AG04450 (cell line): ENCODE data around the gene FBXO7. TPM values are rescaled to one million over a fixed set of nuclear protein-coding genes. Genes with fewer than 3 reads are reported as not detected.

Experiments used
- CTCF ChIA-PET: fragments of 300-600, 350-600 bp; formaldehyde crosslinking; extraction: SDS; loops from one replicate; lab custom pipeline; 2022; ENCODE audit warnings: antibody characterized with exemption, inconsistent platforms; lab: Charles Lee
- POLR2A ChIA-PET: fragments of 350-600 bp; formaldehyde crosslinking; extraction: SDS; loops from one replicate; lab custom pipeline; 2021; ENCODE audit warnings: antibody characterized with exemption, inconsistent platforms; lab: Yijun Ruan, JAX
- DNase-seq: peaks from one replicate; pipeline ENCODE4 v3.0.0-alpha.2; 2011; ENCODE audit warnings: low read depth, low spot score
- H3K27ac ChIP-seq: one replicate; pipeline ENCODE4 v1.5.1; 2012; ENCODE audit warnings: low read depth, low read length, control low read depth
- H3K27me3 ChIP-seq: one replicate; pipeline ENCODE4 v1.6.0; 2012; ENCODE audit warnings: low read length; ENCODE audit not compliant: control insufficient read depth, insufficient read depth
- H3K4me3 ChIP-seq: 2 replicates; pipeline ENCODE4 v1.5.1; 2011; ENCODE audit warnings: mild to moderate bottlenecking, low read depth, low read length, control low read depth
- H3K9me3 ChIP-seq: 2 replicates; pipeline ENCODE4 v1.5.1; 2012; ENCODE audit warnings: low read length; ENCODE audit not compliant: control insufficient read depth, insufficient read depth
- CTCF ChIP-seq: IDR thresholded peaks from 2 replicates; pipeline ENCODE4 v1.5.1; 2011; ENCODE audit warnings: low read depth, low read length, control low read depth, inconsistent platforms
- polyA plus RNA-seq: library from polyadenylated mRNA; depleted of rRNA; stranded (reverse); fragments of >200 nt; gene quantifications from 2 replicates; pipeline ENCODE4 v1.2.3, GENCODE V29; 2011

Gene FBXO7
- polyA plus RNA-seq, 1 experiment: 156 TPM

- TF ChIP-seq CTCF: no peak
- no peak overlapping the region for H3K4me3 ChIP-seq
- H3K27me3 ChIP-seq: peaks cover 4% of the 10 kb centered on the region
- CTCF ChIA-PET: interaction anchor here (0.7 to 11.1 kb wide), 3 partner anchors 49 to 262 kb away, joined by 3 to 330 read pairs (median 3); partner anchors contain the start of gene TIMP3
- no peak overlapping the region for H3K27ac ChIP-seq
- no peaks in the 10 kb centered on the region; the same call in 1 of the 2 replicates for H3K9me3 ChIP-seq
- no peak for DNase-seq
- POLR2A ChIA-PET: interaction anchor here (0.7 to 2.2 kb wide), 2 partner anchors 266 to 303 kb away, joined by 4 to 6 read pairs; partner anchors contain the start of gene TIMP3
These were observed 61.0 kb downstream of the FBXO7 start for GRCh38 chr22:32535531-32536190.

- no peak for DNase-seq
- Histone ChIP-seq H3K27ac (no peak overlapping the region), H3K4me3 (no peak overlapping the region), H3K9me3 (no peaks in the 10 kb centered on the region; the same call in 1 of the 2 replicates), H3K27me3 (peaks cover 4% of the 10 kb centered on the region)
- ChIA-PET CTCF (no interaction called here), POLR2A (no interaction called here)
- no peak for TF ChIP-seq CTCF
These were observed 61.7 kb downstream of the FBXO7 start for GRCh38 chr22:32536352-32536751.

GRCh38 chr22:32538521-32538920 is 63.9 kb downstream of the FBXO7 start:
- Histone ChIP-seq H3K27me3 (peaks cover 4% of the 10 kb centered on the region), H3K9me3 (no peaks in the 10 kb centered on the region; the same call in 1 of the 2 replicates), H3K4me3 (no peak overlapping the region), H3K27ac (no peak overlapping the region)
- ChIA-PET CTCF (interaction anchor here (1.0 to 1.7 kb wide), 3 partner anchors 9 to 262 kb away, joined by 4 to 9 read pairs (median 4); no protein-coding TSS in a partner anchor), POLR2A (interaction anchor here (1.0 kb wide), 1 partner anchor 263 kb away, joined by 3 read pairs; the partner anchor contains the start of gene TIMP3)
- no peak for TF ChIP-seq CTCF
- DNase-seq: no peak

- TF ChIP-seq CTCF: no peak
- POLR2A ChIA-PET: no interaction called here
- H3K27me3 ChIP-seq: peaks cover 4% of the 10 kb centered on the region
- no peak for DNase-seq
- H3K27ac ChIP-seq: no peak overlapping the region
- no peak overlapping the region for H3K4me3 ChIP-seq
- CTCF ChIA-PET: interaction anchor here (1.0 to 1.7 kb wide), 3 partner anchors 11 to 260 kb away, joined by 4 to 9 read pairs (median 4); no protein-coding TSS in a partner anchor
- no peaks in the 10 kb centered on the region; the same call in 1 of the 2 replicates for H3K9me3 ChIP-seq
These were observed 65.2 kb downstream of the FBXO7 start for GRCh38 chr22:32539631-32540421.
